Activated CD4-positive, alpha-beta T cell treated with anti-CD3 and anti-CD28 coated beads, Interleukin-2, amount 10 ng/mL, durations not matched to agents 7 days and 5 days (primary cell): ENCODE data around the gene TLX2. TPM values are rescaled to one million over a fixed set of nuclear protein-coding genes. Genes with fewer than 3 reads are reported as not detected.
"Not testable (repeated sequence)": the region's sequence is repeated elsewhere in the genome, so short reads cannot be mapped to it uniquely, and the experiment has no call there.

Experiments
- CTCF ChIA-PET: fragments of 350-600 bp; sonication (Branson Sonifier 250); formaldehyde crosslinking; loops from one replicate; lab custom pipeline; 2021; ENCODE audit warnings: antibody characterized with exemption; lab: Charles Lee
- POLR2A ChIA-PET: fragments of 350-600 bp; sonication (Branson Sonifier 250); formaldehyde crosslinking; loops from one replicate; lab custom pipeline; 2021; ENCODE audit warnings: antibody characterized with exemption; lab: Charles Lee
- DNase-seq: peaks from one replicate; pipeline ENCODE4 v3.0.0-alpha.2; 2020
- H3K27ac Mint-ChIP-seq: one replicate; pipeline ENCODE4 v1.8.0; 2021; ENCODE audit warnings: mild to moderate bottlenecking, moderate library complexity, mixed read lengths
- H3K27me3 Mint-ChIP-seq: one replicate; pipeline ENCODE4 v1.8.0; 2021; ENCODE audit warnings: mixed read lengths
- H3K36me3 Mint-ChIP-seq: one replicate; pipeline ENCODE4 v1.8.0; 2021; ENCODE audit warnings: low read depth, mixed read lengths
- H3K4me1 Mint-ChIP-seq: one replicate; pipeline ENCODE4 v1.8.0; 2021; ENCODE audit warnings: mixed read lengths
- H3K4me3 Mint-ChIP-seq: one replicate; pipeline ENCODE4 v1.8.0; 2021; ENCODE audit warnings: mild to moderate bottlenecking, moderate library complexity, mixed read lengths
- H3K9me3 Mint-ChIP-seq: one replicate; pipeline ENCODE4 v1.8.0; 2021; ENCODE audit warnings: mixed read lengths
- total RNA-seq, 2 experiments: library from RNA; stranded (reverse); gene quantifications; one replicate each; pipeline ENCODE4 v1.2.3, GENCODE V29; 2021

Gene TLX2
- total RNA-seq, 2 experiments from 2014 or later, result 0.40 to 0.52 TPM

- Mint-ChIP-seq H3K9me3 (no peaks in the 10 kb centered on the region), H3K4me1 (peaks cover 40% of the 10 kb centered on the region), H3K4me3 (peak within 1 kb of the TSS; percentile 99), H3K27ac (peak within 1 kb of the TSS; percentile 99), H3K27me3 (no peaks in the 10 kb centered on the region), H3K36me3 (peaks cover 31% of the 10 kb centered on the region)
- peak; percentile 96 for DNase-seq
- POLR2A ChIA-PET, result interaction anchor here (1.2 kb wide), 1 partner anchor 24 kb away, joined by 3 read pairs; the partner anchor contains the start of gene PCGF1
- CTCF ChIA-PET, result interaction anchor here (0.7 to 6.0 kb wide), 27 partner anchors 9 to 106 kb away, joined by 3 to 66 read pairs (median 5); partner anchors contain the start of genes AUP1, DQX1, HTRA2 and INO80B
These were observed 31.2 kb upstream of the TLX2 start, which contains the start of the genes CCDC142 and TTC31 for GRCh38 chr2:74482801-74483674. Gene CCDC142 (minus strand): TSS chr2:74482998. CDS start chr2:74482837, 161 bp downstream. Gene TTC31 (plus strand): TSS chr2:74483081. CDS start chr2:74483096, 15 bp downstream.

- Mint-ChIP-seq H3K4me3 (peak overlapping the region; percentile 99), H3K4me1 (peaks cover 40% of the 10 kb centered on the region), H3K36me3 (peaks cover 31% of the 10 kb centered on the region), H3K27ac (peak overlapping the region; percentile 99)
- DNase-seq, H3K9me3 Mint-ChIP-seq, H3K27me3 Mint-ChIP-seq: not testable (repeated sequence)
- CTCF ChIA-PET, result interaction anchor here (0.6 to 6.0 kb wide), 25 partner anchors 9 to 335 kb away, joined by 3 to 66 read pairs (median 4); partner anchors contain the start of genes AUP1, DQX1, HTRA2 and INO80B
- POLR2A ChIA-PET, result interaction anchor here (0.7 to 0.9 kb wide), 2 partner anchors 43 to 92 kb away, joined by 4 read pairs; no protein-coding TSS in a partner anchor
These were observed 30.5 kb upstream of the TLX2 start for GRCh38 chr2:74483675-74484164.

- Mint-ChIP-seq H3K27me3 (no peaks in the 10 kb centered on the region), H3K9me3 (no peaks in the 10 kb centered on the region), H3K27ac (no peak overlapping the region), H3K4me1 (peaks cover 21% of the 10 kb centered on the region), H3K36me3 (peaks cover 20% of the 10 kb centered on the region), H3K4me3 (no peak overlapping the region)
- ChIA-PET CTCF (interaction anchor here (0.6 to 1.2 kb wide), 3 partner anchors 36 to 104 kb away, joined by 3 to 4 read pairs (median 3); no protein-coding TSS in a partner anchor), POLR2A (no interaction called here)
- DNase-seq, result no peak
These were observed 28.1 kb upstream of the TLX2 start for GRCh38 chr2:74486141-74486540.

- Mint-ChIP-seq H3K4me1 (peaks cover 9% of the 10 kb centered on the region), H3K27me3 (no peaks in the 10 kb centered on the region), H3K27ac (no peak overlapping the region), H3K36me3 (peaks cover 28% of the 10 kb centered on the region), H3K4me3 (no peak overlapping the region), H3K9me3 (no peaks in the 10 kb centered on the region)
- CTCF ChIA-PET, result interaction anchor here (0.7 to 1.8 kb wide), 5 partner anchors 12 to 129 kb away, joined by 3 to 5 read pairs (median 3); no protein-coding TSS in a partner anchor
- POLR2A ChIA-PET, result no interaction called here
- no peak for DNase-seq
These were observed 25.4 kb upstream of the TLX2 start for GRCh38 chr2:74488643-74489481.

- no peaks in the 10 kb centered on the region for H3K9me3 Mint-ChIP-seq
- CTCF ChIA-PET, result interaction anchor here (1.0 to 1.8 kb wide), 4 partner anchors 9 to 98 kb away, joined by 3 to 5 read pairs (median 4); partner anchors contain the start of genes LBX2 and MRPL53
- no peak overlapping the region for H3K27ac Mint-ChIP-seq
- peaks cover 34% of the 10 kb centered on the region for H3K36me3 Mint-ChIP-seq
- no peak overlapping the region for H3K4me3 Mint-ChIP-seq
- POLR2A ChIA-PET, result no interaction called here
- H3K4me1 Mint-ChIP-seq, result peaks cover 8% of the 10 kb centered on the region
- no peaks in the 10 kb centered on the region for H3K27me3 Mint-ChIP-seq
- no peak for DNase-seq
These were observed 24.3 kb upstream of the TLX2 start for GRCh38 chr2:74489906-74490305.

- peaks cover 30% of the 10 kb centered on the region for H3K36me3 Mint-ChIP-seq
- no peak overlapping the region for H3K27ac Mint-ChIP-seq
- H3K4me3 Mint-ChIP-seq, result no peak overlapping the region
- DNase-seq, result no peak
- ChIA-PET CTCF (interaction anchor here (0.5 to 3.7 kb wide), 5 partner anchors 9 to 93 kb away, joined by 4 to 21 read pairs (median 7); partner anchors contain the start of genes CCDC142 and TTC31), POLR2A (no interaction called here)
- no peaks in the 10 kb centered on the region for H3K27me3 Mint-ChIP-seq
- H3K9me3 Mint-ChIP-seq, result no peaks in the 10 kb centered on the region
- peaks cover 4% of the 10 kb centered on the region for H3K4me1 Mint-ChIP-seq
These were observed 22.4 kb upstream of the TLX2 start for GRCh38 chr2:74491648-74492544.

GRCh38 chr2:74493546-74493945, 20.7 kb upstream of the TLX2 start:
- Mint-ChIP-seq H3K4me3 (no peak overlapping the region), H3K36me3 (peaks cover 31% of the 10 kb centered on the region), H3K4me1 (peaks cover 16% of the 10 kb centered on the region), H3K27ac (no peak overlapping the region), H3K9me3 (no peaks in the 10 kb centered on the region), H3K27me3 (peaks cover 11% of the 10 kb centered on the region)
- ChIA-PET POLR2A (no interaction called here), CTCF (interaction anchor here (0.5 to 3.7 kb wide), 7 partner anchors 8 to 665 kb away, joined by 3 to 21 read pairs (median 5); partner anchors contain the start of genes CCDC142, STAMBP and TTC31)
- DNase-seq, result no peak

GRCh38 chr2:74495440-74495839, 18.8 kb upstream of the TLX2 start:
- no peaks in the 10 kb centered on the region for H3K9me3 Mint-ChIP-seq
- H3K4me3 Mint-ChIP-seq, result no peak overlapping the region
- H3K27ac Mint-ChIP-seq, result no peak overlapping the region
- H3K27me3 Mint-ChIP-seq, result peaks cover 27% of the 10 kb centered on the region
- CTCF ChIA-PET, result interaction anchor here (0.9 to 1.1 kb wide), 3 partner anchors 12 to 36 kb away, joined by 3 to 6 read pairs (median 3); partner anchors contain the start of genes CCDC142 and TTC31
- H3K36me3 Mint-ChIP-seq, result peaks cover 30% of the 10 kb centered on the region
- no peak for DNase-seq
- POLR2A ChIA-PET, result no interaction called here
- H3K4me1 Mint-ChIP-seq, result peaks cover 23% of the 10 kb centered on the region

GRCh38 chr2:74496997-74497776, 17.1 kb upstream of the TLX2 start:
- Mint-ChIP-seq H3K4me3 (peak overlapping the region; percentile 79), H3K9me3 (no peaks in the 10 kb centered on the region), H3K27ac (no peak overlapping the region), H3K36me3 (peaks cover 28% of the 10 kb centered on the region), H3K27me3 (peaks cover 44% of the 10 kb centered on the region), H3K4me1 (peaks cover 30% of the 10 kb centered on the region)
- no peak for DNase-seq
- ChIA-PET POLR2A (no interaction called here), CTCF (interaction anchor here (0.9 to 5.6 kb wide), 5 partner anchors 9 to 87 kb away, joined by 3 to 38 read pairs (median 3); partner anchors contain the start of genes CCDC142 and TTC31)

GRCh38 chr2:74497777-74498499, 16.3 kb upstream of the TLX2 start:
- Mint-ChIP-seq H3K27ac (peak overlapping the region; percentile 77), H3K4me3 (peak overlapping the region; percentile 79), H3K4me1 (peaks cover 38% of the 10 kb centered on the region), H3K9me3 (no peaks in the 10 kb centered on the region), H3K36me3 (peaks cover 27% of the 10 kb centered on the region), H3K27me3 (peaks cover 51% of the 10 kb centered on the region)
- POLR2A ChIA-PET, result no interaction called here
- DNase-seq, result peak; percentile 39
- CTCF ChIA-PET, result interaction anchor here (0.9 to 5.6 kb wide), 5 partner anchors 8 to 41 kb away, joined by 3 to 38 read pairs (median 4); partner anchors contain the start of genes CCDC142 and TTC31
